Keratinocyte (primary cell): ENCODE results near the gene DRG2. TPM values are rescaled to one million over a fixed set of nuclear protein-coding genes. Genes with fewer than 3 reads are reported as not detected.

Experiments used
- DNase-seq: peaks from one replicate; pipeline ENCODE4 v3.0.0-alpha.2; 2011; ENCODE audit warnings: low read depth, missing footprints, low spot score
- FAIRE-seq: peaks from 2 replicates; lab custom pipeline; 2011; peaks lifted over from hg19 to GRCh38; lab: Jason Lieb, UNC
- H2AFZ ChIP-seq: 2 replicates; pipeline ENCODE4 v1.6.0; 2012; ENCODE audit warnings: low read length, control low read depth, inconsistent platforms; ENCODE audit not compliant: control insufficient read depth
- H3K27ac ChIP-seq: 2 replicates; pipeline ENCODE4 v1.5.1; 2011; ENCODE audit warnings: low read length; ENCODE audit not compliant: control insufficient read depth, insufficient read depth
- H3K27me3 ChIP-seq: 3 replicates; pipeline ENCODE4 v1.6.0; 2011; ENCODE audit warnings: low read length; ENCODE audit not compliant: control insufficient read depth, insufficient read depth; ENCODE audit errors: extremely low read depth
- H3K36me3 ChIP-seq, 2 experiments: 2 replicates in 1 of 2; 3 replicates in 1 of 2; pipeline ENCODE4 v1.5.1; 2011; ENCODE audit warnings: low read length in 2 of 2, mild to moderate bottlenecking in 1 of 2; ENCODE audit not compliant: control insufficient read depth in 2 of 2, insufficient read depth in 2 of 2; ENCODE audit errors: extremely low read depth in 1 of 2
- H3K4me1 ChIP-seq: 3 replicates; pipeline ENCODE4 v1.5.1; 2011; ENCODE audit warnings: low read length; ENCODE audit not compliant: control insufficient read depth, insufficient read depth; ENCODE audit errors: extremely low read depth
- H3K4me2 ChIP-seq: 3 replicates; pipeline ENCODE4 v1.6.0; 2011; ENCODE audit warnings: low read depth, low read length; ENCODE audit not compliant: control insufficient read depth, insufficient read depth; ENCODE audit errors: extremely low read depth
- H3K4me3 ChIP-seq, 3 experiments: fragments of 200-600 bp in 1 of 3; sonication (generic) in 1 of 3; 2 replicates in 2 of 3; 3 replicates in 1 of 3; pipeline ENCODE4 v1.5.1; 2011 to 2016; ENCODE audit warnings: low read length in 3 of 3, mild to moderate bottlenecking in 3 of 3, control low read depth in 2 of 3, inconsistent platforms in 1 of 3, low read depth in 1 of 3, mixed read lengths in 1 of 3, mixed run types in 1 of 3, moderate library complexity in 1 of 3; ENCODE audit not compliant: control insufficient read depth in 2 of 3, insufficient read depth in 2 of 3; ENCODE audit errors: extremely low read depth in 1 of 3
- H3K79me2 ChIP-seq: 2 replicates; pipeline ENCODE4 v1.6.0; 2012; ENCODE audit warnings: low read length; ENCODE audit not compliant: control insufficient read depth, insufficient read depth
- H3K9ac ChIP-seq: 3 replicates; pipeline ENCODE4 v1.6.0; 2011; ENCODE audit warnings: low read length; ENCODE audit not compliant: control insufficient read depth, insufficient read depth; ENCODE audit errors: extremely low read depth
- H3K9me1 ChIP-seq: 3 replicates; pipeline ENCODE4 v1.6.0; 2011; ENCODE audit warnings: low read length; ENCODE audit not compliant: control insufficient read depth, insufficient read depth; ENCODE audit errors: extremely low read depth
- H3K9me3 ChIP-seq: 2 replicates; pipeline ENCODE4 v1.5.1; 2012; ENCODE audit warnings: low read depth, low read length; ENCODE audit not compliant: control insufficient read depth
- H4K20me1 ChIP-seq: 3 replicates; pipeline ENCODE4 v1.6.0; 2011; ENCODE audit warnings: low read length; ENCODE audit not compliant: control insufficient read depth, insufficient read depth; ENCODE audit errors: extremely low read depth
- CTCF ChIP-seq, 3 experiments: IDR thresholded peaks in 1 of 3; conservative IDR thresholded peaks in 1 of 3; optimal IDR thresholded peaks in 1 of 3; 2 replicates in 2 of 3; 3 replicates in 1 of 3; pipeline versions ENCODE3 to v1.5.1; 2011; ENCODE audit warnings: low read length in 3 of 3, mild to moderate bottlenecking in 3 of 3, moderate library complexity in 2 of 3, control low read depth in 1 of 3, inconsistent platforms in 1 of 3; ENCODE audit not compliant: insufficient read depth in 2 of 3; ENCODE audit errors: extremely low read depth in 1 of 3
- EZH2 ChIP-seq: IDR thresholded peaks from one replicate; pipeline ENCODE4 v1.6.1; 2012; ENCODE audit warnings: inconsistent platforms, mild to moderate bottlenecking, low read length, moderate library complexity
- dilution Hi-C: fragments of 300-500 bp; cut with MboI; formaldehyde crosslinking; loops from one replicate; pipeline ENCODE4 v1.7.0; 2020; ENCODE audit warnings: low sequenced_read_pairs; ENCODE audit not compliant: extremely low pct_ligation_motif_present
- polyA plus RNA-seq, 5 experiments: library from polyadenylated mRNA; depleted of rRNA in 3 of 5; stranded (reverse) in 3 of 5; stranded (forward) in 1 of 5; unstranded in 1 of 5; fragments of >200 nt; gene quantifications; 1 replicate in 1 of 5; 2 replicates in 3 of 5; 3 replicates in 1 of 5; pipeline versions ENCODE4 v1.2.1 to v1.2.3, GENCODE V29; 2011 to 2012; ENCODE audit warnings: missing spikeins in 2 of 5, low read depth in 1 of 5, low replicate concordance in 1 of 5

Gene DRG2
- polyA plus RNA-seq, 1 donor (not counting 4 experiments of a cell fraction or from before 2014, with no cell fraction given), result 36.4 TPM

GRCh38 chr17:18139949-18140348 lies 52.2 kb downstream of the DRG2 start:
- H3K27me3 ChIP-seq, result peaks cover 11% of the 10 kb centered on the region
- peak; percentile 11 to 59 (median 33) for TF ChIP-seq CTCF (optimal IDR thresholded peaks at IDR 0.05 in 1 of 3, IDR thresholded peaks at IDR 0.05 in 1 of 3, conservative IDR thresholded peaks at IDR 0.05 in 1 of 3; ENCODE audit: extremely low read depth in 1 of 3, insufficient read depth in 2 of 3, low read length in 3 of 3)
- no peak for TF ChIP-seq EZH2
- no peaks in the 10 kb centered on the region for H3K9me3 ChIP-seq
- dilution Hi-C loops, result no loop called here
- no peak overlapping the region for H3K4me2 ChIP-seq
- H3K27ac ChIP-seq, result no peak overlapping the region
- H4K20me1 ChIP-seq, result no peaks in the 10 kb centered on the region
- no peak overlapping the region for H3K4me3 ChIP-seq
- FAIRE-seq, result no peak
- no peak overlapping the region for H2AFZ ChIP-seq
- no peaks in the 10 kb centered on the region for H3K36me3 ChIP-seq
- no peaks in the 10 kb centered on the region for H3K9me1 ChIP-seq
- H3K79me2 ChIP-seq, result no peaks in the 10 kb centered on the region
- no peak for DNase-seq
- no peak overlapping the region for H3K9ac ChIP-seq
- no peaks in the 10 kb centered on the region for H3K4me1 ChIP-seq

DNA sequence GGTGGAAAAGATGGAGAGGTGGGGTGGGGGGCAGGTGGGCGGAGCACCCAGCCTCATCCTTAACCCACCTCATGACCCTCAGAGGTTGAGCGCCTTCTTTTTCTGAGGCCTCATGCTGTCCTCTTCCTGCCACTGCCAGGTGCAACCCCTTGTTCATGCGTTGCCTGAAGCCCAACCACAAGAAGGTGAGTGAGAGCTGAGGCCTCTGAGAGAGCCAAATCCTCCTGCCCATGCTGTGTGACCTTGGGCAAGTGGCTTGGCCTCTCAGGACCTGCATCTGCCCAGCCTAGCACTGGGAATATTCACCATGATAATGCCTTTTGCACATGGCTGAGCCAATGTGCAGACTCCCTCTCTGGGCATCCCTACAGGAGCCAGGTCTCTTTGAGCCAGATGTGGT lies 52.9 kb downstream of the DRG2 start:
- TF ChIP-seq EZH2, result no peak
- no peak for TF ChIP-seq CTCF (optimal IDR thresholded peaks at IDR 0.05 in 1 of 3, IDR thresholded peaks at IDR 0.05 in 1 of 3, conservative IDR thresholded peaks at IDR 0.05 in 1 of 3; ENCODE audit: extremely low read depth in 1 of 3, insufficient read depth in 2 of 3, low read length in 3 of 3)
- no peak for DNase-seq

More for the DNA sequence above, 52.9 kb downstream of the DRG2 start:
- H3K27ac ChIP-seq, result no peak overlapping the region
- no peaks in the 10 kb centered on the region for H3K9me1 ChIP-seq
- dilution Hi-C loops, result no loop called here
- H3K27me3 ChIP-seq, result peaks cover 11% of the 10 kb centered on the region
- no peaks in the 10 kb centered on the region for H3K4me1 ChIP-seq
- H3K9me3 ChIP-seq, result no peaks in the 10 kb centered on the region
- no peak overlapping the region for H3K4me3 ChIP-seq
- no peaks in the 10 kb centered on the region for H4K20me1 ChIP-seq
- H3K79me2 ChIP-seq, result no peaks in the 10 kb centered on the region
- FAIRE-seq, result no peak
- no peak overlapping the region for H2AFZ ChIP-seq
- H3K36me3 ChIP-seq, result no peaks in the 10 kb centered on the region
- H3K9ac ChIP-seq, result no peak overlapping the region
- H3K4me2 ChIP-seq, result no peak overlapping the region
